SU-DHL-6 (cell line): Measurements from ENCODE around the gene DCC.

Source experiments
- H2AFZ ChIP-seq: fragments of 200-600 bp; sonication (generic); 2 replicates; pipeline ENCODE4 v1.6.1; 2014; ENCODE audit warnings: low read depth, mild to moderate bottlenecking, moderate library complexity, mixed read lengths, antibody characterized with exemption, low read length; ENCODE audit not compliant: severe bottlenecking
- H3F3A ChIP-seq: fragments of 200-600 bp; shearing (Covaris generic); 2 replicates; pipeline ENCODE4 v1.6.0; 2016; ENCODE audit warnings: antibody characterized with exemption, mild to moderate bottlenecking; ENCODE audit not compliant: insufficient read depth
- H3K27ac ChIP-seq: fragments of 200-600 bp; sonication (generic); 2 replicates; pipeline ENCODE4 v1.5.1; 2016; ENCODE audit warnings: low read depth, mild to moderate bottlenecking, low read length, moderate library complexity, mixed read lengths
- H3K27me3 ChIP-seq: fragments of 200-600 bp; sonication (generic), shearing (Covaris generic); 2 replicates; pipeline ENCODE4 v1.6.0; 2014; ENCODE audit warnings: mild to moderate bottlenecking, low read length
- H3K36me3 ChIP-seq: fragments of 200-600 bp; sonication (generic); 2 replicates; pipeline ENCODE4 v1.6.1; 2014; ENCODE audit warnings: mild to moderate bottlenecking, low read length, mixed read lengths
- H3K4me2 ChIP-seq: fragments of 300-600, 200-600 bp; shearing (Covaris generic), sonication (generic); 2 replicates; pipeline ENCODE4 v1.6.0; 2014; ENCODE audit warnings: low read length, low read depth, mild to moderate bottlenecking; ENCODE audit not compliant: poor library complexity, severe bottlenecking
- H3K4me3 ChIP-seq: fragments of 200-600 bp; sonication (generic); 2 replicates; pipeline ENCODE4 v1.5.1; 2014; ENCODE audit warnings: antibody characterized with exemption, low read length, mild to moderate bottlenecking, mixed read lengths; ENCODE audit not compliant: insufficient read depth, poor library complexity, severe bottlenecking
- H3K79me2 ChIP-seq: fragments of 200-600 bp; sonication (generic); 2 replicates; pipeline ENCODE4 v1.6.1; 2014; ENCODE audit warnings: mild to moderate bottlenecking, low read length, moderate library complexity; ENCODE audit not compliant: insufficient read depth
- H3K9ac ChIP-seq: fragments of 200-600 bp; sonication (generic); 2 replicates; pipeline ENCODE4 v1.7.0; 2014; ENCODE audit warnings: mild to moderate bottlenecking, low read length
- H3K9me2 ChIP-seq: fragments of 200-600 bp; sonication (generic); replicated peaks from 2 replicates; pipeline ENCODE4 v1.6.1; 2014; ENCODE audit warnings: low read length; ENCODE audit not compliant: insufficient read depth
- H3K9me3 ChIP-seq: fragments of 200-600 bp; sonication (generic); 2 replicates; pipeline ENCODE4 v1.6.1; 2014; ENCODE audit warnings: low read length, mixed read lengths; ENCODE audit not compliant: insufficient read depth
- H4K20me1 ChIP-seq: fragments of 200-600 bp; sonication (generic); 2 replicates; pipeline ENCODE4 v1.6.1; 2014; ENCODE audit warnings: low read depth, mild to moderate bottlenecking, antibody characterized with exemption, low read length, moderate library complexity, mixed read lengths
- EZH2phosphoT487 ChIP-seq: fragments of 200-600 bp; sonication (generic), shearing (Covaris generic); conservative IDR thresholded peaks from 2 replicates; pipeline ENCODE4 v1.6.1; 2018; ENCODE audit warnings: mild to moderate bottlenecking, antibody characterized with exemption, low read length, moderate library complexity, mixed read lengths
- TF ChIP-seq, protein P1 (sequence below): fragments of 200-600 bp; sonication (generic); IDR thresholded peaks from one replicate; pipeline ENCODE4 v1.5.1; 2017; ENCODE audit warnings: antibody characterized with exemption, mild to moderate bottlenecking, low read length, moderate library complexity; ENCODE audit not compliant: insufficient read depth, poor library complexity, severe bottlenecking

DCC gene

DNA sequence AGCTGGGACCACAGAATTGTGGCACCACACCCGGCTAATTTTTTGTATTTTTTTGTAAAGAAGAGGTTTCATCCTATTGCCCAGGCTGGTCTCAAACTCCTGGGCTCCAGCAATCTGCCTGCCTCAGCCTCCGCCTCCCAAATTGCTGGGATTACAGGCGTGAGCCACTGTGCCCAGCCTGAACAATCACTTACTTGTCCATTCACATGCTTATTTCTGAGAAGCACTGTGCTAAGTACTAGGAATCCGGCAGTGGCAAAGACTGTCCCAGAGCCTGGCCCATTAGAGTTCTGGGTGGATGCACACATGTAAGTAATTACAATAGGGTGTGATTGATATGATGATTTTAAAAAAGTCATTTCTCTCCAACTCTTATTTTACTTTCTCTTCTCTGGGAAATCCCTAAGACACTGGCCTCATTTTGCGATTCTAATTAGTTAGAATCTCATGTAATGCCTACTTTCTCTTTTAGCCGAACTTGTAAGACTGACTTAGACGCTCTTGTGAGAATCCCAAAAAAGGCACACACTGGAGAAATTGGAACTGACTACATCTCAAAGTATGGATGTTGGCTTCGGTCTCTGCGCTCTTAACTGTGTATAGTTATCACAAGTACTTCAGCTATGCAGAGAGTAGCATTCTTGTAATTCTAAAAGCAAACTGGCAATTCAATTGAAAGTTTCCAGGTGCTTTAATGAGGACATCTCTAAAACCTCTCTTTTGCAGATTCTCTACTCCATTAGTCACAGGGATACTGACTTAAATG is 567.7 kb downstream of the DCC start:
- no peaks in the 10 kb centered on the region for H3K36me3 ChIP-seq
- no peaks in the 10 kb centered on the region for H3K9me3 ChIP-seq
- no peak overlapping the region for H3K4me2 ChIP-seq
- no peaks in the 10 kb centered on the region for H3K27me3 ChIP-seq
- no peaks in the 10 kb centered on the region for H3K9me2 ChIP-seq
- no peak overlapping the region for H3K4me3 ChIP-seq
- no peaks in the 10 kb centered on the region for H3F3A ChIP-seq
- no peak overlapping the region for H2AFZ ChIP-seq
- no peaks in the 10 kb centered on the region for H4K20me1 ChIP-seq
- TF ChIP-seq, protein P1, sequence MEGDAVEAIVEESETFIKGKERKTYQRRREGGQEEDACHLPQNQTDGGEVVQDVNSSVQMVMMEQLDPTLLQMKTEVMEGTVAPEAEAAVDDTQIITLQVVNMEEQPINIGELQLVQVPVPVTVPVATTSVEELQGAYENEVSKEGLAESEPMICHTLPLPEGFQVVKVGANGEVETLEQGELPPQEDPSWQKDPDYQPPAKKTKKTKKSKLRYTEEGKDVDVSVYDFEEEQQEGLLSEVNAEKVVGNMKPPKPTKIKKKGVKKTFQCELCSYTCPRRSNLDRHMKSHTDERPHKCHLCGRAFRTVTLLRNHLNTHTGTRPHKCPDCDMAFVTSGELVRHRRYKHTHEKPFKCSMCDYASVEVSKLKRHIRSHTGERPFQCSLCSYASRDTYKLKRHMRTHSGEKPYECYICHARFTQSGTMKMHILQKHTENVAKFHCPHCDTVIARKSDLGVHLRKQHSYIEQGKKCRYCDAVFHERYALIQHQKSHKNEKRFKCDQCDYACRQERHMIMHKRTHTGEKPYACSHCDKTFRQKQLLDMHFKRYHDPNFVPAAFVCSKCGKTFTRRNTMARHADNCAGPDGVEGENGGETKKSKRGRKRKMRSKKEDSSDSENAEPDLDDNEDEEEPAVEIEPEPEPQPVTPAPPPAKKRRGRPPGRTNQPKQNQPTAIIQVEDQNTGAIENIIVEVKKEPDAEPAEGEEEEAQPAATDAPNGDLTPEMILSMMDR: no peak
- no peak for TF ChIP-seq EZH2phosphoT487
- no peak overlapping the region for H3K27ac ChIP-seq
- H3K9ac ChIP-seq: no peak overlapping the region
- no peaks in the 10 kb centered on the region for H3K79me2 ChIP-seq

DNA sequence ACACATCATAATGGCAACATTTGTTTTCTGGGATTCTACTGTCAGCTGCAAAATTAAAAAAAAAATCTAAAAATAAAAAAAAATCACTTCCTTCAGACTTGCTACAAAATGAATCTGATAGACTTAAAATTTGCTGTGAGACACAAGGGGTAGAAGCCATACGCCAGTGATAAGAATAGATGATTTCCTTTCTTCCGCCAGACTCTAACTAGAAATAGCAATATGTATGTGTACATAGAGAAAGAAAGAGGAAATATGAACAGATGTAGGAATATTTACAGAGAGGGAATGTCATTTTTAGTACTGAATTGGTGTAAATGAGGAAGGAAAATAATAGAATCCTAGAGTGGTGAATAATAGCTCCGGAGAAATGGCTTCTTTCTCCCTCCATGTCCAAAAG is 574.2 kb downstream of the DCC start:
- TF ChIP-seq, protein P1: no peak
- no peak for TF ChIP-seq EZH2phosphoT487
- Histone ChIP-seq H3K36me3 (no peaks in the 10 kb centered on the region), H3K9me3 (no peaks in the 10 kb centered on the region), H3K9me2 (no peaks in the 10 kb centered on the region), H3K9ac (no peak overlapping the region), H3K27ac (no peak overlapping the region), H3K79me2 (no peaks in the 10 kb centered on the region), H3K4me3 (no peak overlapping the region), H3F3A (no peaks in the 10 kb centered on the region), H2AFZ (no peak overlapping the region), H3K4me2 (no peak overlapping the region), H3K27me3 (no peaks in the 10 kb centered on the region), H4K20me1 (no peaks in the 10 kb centered on the region)

DNA sequence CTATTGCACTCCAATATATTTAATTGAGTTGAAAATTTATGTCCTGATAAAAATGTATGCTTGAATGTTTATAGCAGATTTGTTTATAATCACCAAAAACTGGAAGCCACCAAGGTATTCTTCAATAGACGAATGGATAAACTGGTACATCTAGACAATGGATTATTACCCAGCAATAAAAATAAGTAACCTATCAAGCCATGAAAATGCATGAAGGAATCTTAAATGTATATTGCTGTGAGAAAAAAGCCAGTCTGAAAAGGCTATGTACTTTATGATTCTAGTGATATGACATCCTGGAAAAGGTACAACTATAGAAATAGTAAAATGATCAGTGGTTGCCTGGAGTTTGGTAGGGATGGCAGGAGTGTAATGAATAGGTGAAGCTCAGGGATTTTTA is 580.7 kb downstream of the DCC start:
- Histone ChIP-seq H4K20me1 (no peaks in the 10 kb centered on the region), H3K4me3 (no peak overlapping the region), H3K9me2 (no peaks in the 10 kb centered on the region), H3K4me2 (no peak overlapping the region), H3K9me3 (no peaks in the 10 kb centered on the region), H3K27me3 (no peaks in the 10 kb centered on the region), H3F3A (no peaks in the 10 kb centered on the region), H3K9ac (no peak overlapping the region), H3K27ac (no peak overlapping the region), H2AFZ (no peak overlapping the region), H3K36me3 (no peaks in the 10 kb centered on the region), H3K79me2 (no peaks in the 10 kb centered on the region)
- no peak for TF ChIP-seq EZH2phosphoT487
- TF ChIP-seq, protein P1: no peak
